ENCODE measurements around the gene CDKL4. TPM values are rescaled to one million over a fixed set of nuclear protein-coding genes. Genes with fewer than 3 reads are reported as not detected.

CDKL4 gene
- total RNA-seq, 3 donors from 2014 or later, result 0.33 to 2.6 TPM; not detected in 1

DNA sequence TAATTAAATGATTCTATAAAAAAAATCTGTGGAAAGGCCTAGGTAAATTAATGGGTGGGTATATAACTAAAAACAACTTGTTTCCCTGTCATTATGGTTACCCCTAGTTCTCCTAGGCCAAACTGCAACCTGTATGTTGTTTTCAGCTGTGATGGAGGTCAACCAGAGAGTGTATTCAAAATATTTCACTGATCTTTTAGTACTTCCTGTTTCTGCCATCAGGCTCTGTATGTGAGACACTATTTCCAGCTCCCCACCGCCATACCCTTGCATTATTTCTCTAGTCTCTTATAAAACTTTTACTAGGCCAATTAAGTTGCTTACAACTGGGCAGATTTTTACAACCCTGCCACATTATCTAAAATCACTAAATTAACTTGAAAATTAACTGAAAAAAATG is 21.0 kb upstream of the CDKL4 start:
- TF ChIP-seq, protein P1, sequence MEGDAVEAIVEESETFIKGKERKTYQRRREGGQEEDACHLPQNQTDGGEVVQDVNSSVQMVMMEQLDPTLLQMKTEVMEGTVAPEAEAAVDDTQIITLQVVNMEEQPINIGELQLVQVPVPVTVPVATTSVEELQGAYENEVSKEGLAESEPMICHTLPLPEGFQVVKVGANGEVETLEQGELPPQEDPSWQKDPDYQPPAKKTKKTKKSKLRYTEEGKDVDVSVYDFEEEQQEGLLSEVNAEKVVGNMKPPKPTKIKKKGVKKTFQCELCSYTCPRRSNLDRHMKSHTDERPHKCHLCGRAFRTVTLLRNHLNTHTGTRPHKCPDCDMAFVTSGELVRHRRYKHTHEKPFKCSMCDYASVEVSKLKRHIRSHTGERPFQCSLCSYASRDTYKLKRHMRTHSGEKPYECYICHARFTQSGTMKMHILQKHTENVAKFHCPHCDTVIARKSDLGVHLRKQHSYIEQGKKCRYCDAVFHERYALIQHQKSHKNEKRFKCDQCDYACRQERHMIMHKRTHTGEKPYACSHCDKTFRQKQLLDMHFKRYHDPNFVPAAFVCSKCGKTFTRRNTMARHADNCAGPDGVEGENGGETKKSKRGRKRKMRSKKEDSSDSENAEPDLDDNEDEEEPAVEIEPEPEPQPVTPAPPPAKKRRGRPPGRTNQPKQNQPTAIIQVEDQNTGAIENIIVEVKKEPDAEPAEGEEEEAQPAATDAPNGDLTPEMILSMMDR (IDR thresholded peaks at IDR 0.05), result no peak
- TF ChIP-seq POLR2A (IDR thresholded peaks at IDR 0.05) (no peak), POLR2AphosphoS5 (IDR thresholded peaks at IDR 0.05) (no peak)
- DNase-seq (ENCODE audit: low spot score in 2 of 2), result no peak
- no peaks in the 10 kb centered on the region for H3K4me1 ChIP-seq
- no peaks in the 10 kb centered on the region for H3K36me3 ChIP-seq
- intact Hi-C loops (cut with DNase I; ENCODE audit: low total_unique reads), result no loop called here
- no peaks in the 10 kb centered on the region for H3K9me3 ChIP-seq
- H3K27me3 ChIP-seq, result no peaks in the 10 kb centered on the region
- no peak overlapping the region for H3K4me3 ChIP-seq
- no peak overlapping the region for H3K27ac ChIP-seq

DNA sequence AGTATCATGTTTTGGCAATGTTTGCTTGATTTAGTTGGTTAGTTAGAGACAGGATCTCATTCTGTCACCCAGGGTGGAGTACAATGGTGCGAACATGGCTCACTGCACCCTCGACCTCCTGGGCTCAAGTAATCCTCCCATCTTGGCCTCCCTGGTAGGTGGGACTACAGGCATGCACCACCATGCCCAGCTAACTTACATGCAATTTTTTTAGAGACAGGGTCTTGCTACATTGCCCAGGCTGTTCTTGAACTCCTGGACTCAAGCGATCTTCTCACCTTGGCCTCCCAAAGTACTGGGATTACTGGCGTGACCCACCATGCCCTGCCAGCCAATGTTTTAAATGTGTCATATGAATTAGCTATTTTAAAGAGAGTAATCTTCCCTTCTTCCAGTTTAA is 16.3 kb upstream of the CDKL4 start:
- Histone ChIP-seq H3K27me3 (no peaks in the 10 kb centered on the region), H3K4me3 (no peak overlapping the region), H3K4me1 (no peaks in the 10 kb centered on the region), H3K9me3 (no peaks in the 10 kb centered on the region), H3K27ac (no peak overlapping the region), H3K36me3 (no peaks in the 10 kb centered on the region)
- TF ChIP-seq POLR2A (IDR thresholded peaks at IDR 0.05), result no peak
- TF ChIP-seq, protein P1 (IDR thresholded peaks at IDR 0.05), result no peak
- TF ChIP-seq POLR2AphosphoS5 (IDR thresholded peaks at IDR 0.05), result no peak
- DNase-seq (ENCODE audit: low spot score in 2 of 2), result no peak
- intact Hi-C loops (cut with DNase I; ENCODE audit: low total_unique reads), result no loop called here

DNA sequence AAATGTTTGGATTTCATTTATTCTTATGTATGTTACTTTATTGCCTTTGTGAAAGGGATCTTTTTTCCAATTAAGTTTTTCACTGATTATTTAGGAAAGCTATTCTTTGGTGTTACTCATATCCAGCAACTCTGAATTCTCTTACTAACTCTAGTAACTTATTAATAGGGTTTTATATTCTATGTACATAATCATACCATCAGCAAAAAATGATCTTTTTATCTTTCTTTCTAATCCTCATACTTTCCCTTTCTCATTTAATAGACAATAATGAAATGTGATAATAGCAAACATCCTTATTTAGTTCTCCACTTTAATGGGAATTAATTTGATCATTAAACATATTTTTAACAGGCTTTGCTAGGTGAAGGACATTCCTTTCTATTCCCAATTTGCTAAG is 12.3 kb upstream of the CDKL4 start:
- H3K36me3 ChIP-seq, result no peaks in the 10 kb centered on the region
- no peaks in the 10 kb centered on the region for H3K4me1 ChIP-seq
- intact Hi-C loops (cut with DNase I; ENCODE audit: low total_unique reads), result no loop called here
- DNase-seq (ENCODE audit: low spot score in 2 of 2), result no peak
- H3K27me3 ChIP-seq, result no peaks in the 10 kb centered on the region
- H3K27ac ChIP-seq, result no peak overlapping the region
- H3K9me3 ChIP-seq, result no peaks in the 10 kb centered on the region
- H3K4me3 ChIP-seq, result no peak overlapping the region
- TF ChIP-seq, protein P1 (IDR thresholded peaks at IDR 0.05), result no peak
- TF ChIP-seq POLR2AphosphoS5 (IDR thresholded peaks at IDR 0.05) (no peak), POLR2A (IDR thresholded peaks at IDR 0.05) (no peak)

DNA sequence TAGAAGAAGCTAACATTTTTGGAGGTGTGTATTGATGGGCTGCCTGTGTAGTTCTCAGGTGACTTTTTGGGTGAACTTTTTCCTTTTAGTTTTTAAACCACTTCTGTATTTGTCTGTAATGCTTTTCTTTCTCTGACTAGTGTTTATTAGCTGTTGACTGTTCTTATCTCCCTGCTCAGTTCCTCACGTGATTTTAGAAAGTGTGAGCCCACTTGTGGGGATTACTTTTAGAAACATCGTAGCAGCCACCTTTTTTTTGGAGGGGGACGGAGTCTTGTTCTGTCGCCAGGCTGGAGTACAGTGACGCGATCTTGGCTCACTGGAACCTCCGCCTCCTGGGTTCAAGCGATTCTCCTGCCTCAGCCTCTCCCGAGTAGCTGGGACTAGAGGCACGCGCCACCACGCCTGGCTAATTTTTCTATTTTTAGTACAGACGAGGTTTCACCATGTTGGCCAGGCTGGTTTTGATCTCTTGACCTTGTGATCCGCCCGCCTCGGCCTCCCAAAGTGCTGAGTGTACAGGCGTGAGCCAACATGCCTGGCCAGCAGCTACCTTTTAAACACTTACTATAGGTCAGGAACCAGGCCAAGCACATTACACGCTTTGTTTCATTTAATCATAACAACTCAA is 9.2 kb upstream of the CDKL4 start:
- H3K4me1 ChIP-seq, result no peaks in the 10 kb centered on the region
- intact Hi-C loops (cut with DNase I; ENCODE audit: low total_unique reads), result no loop called here
- DNase-seq (ENCODE audit: low spot score in 2 of 2), result no peak
- H3K27ac ChIP-seq, result no peak overlapping the region
- H3K4me3 ChIP-seq, result no peak overlapping the region
- TF ChIP-seq POLR2A (IDR thresholded peaks at IDR 0.05), result no peak
- TF ChIP-seq POLR2AphosphoS5 (IDR thresholded peaks at IDR 0.05), result no peak
- TF ChIP-seq, protein P1 (IDR thresholded peaks at IDR 0.05), result no peak
- no peaks in the 10 kb centered on the region for H3K9me3 ChIP-seq
- no peaks in the 10 kb centered on the region for H3K27me3 ChIP-seq
- peaks cover 3% of the 10 kb centered on the region for H3K36me3 ChIP-seq

DNA sequence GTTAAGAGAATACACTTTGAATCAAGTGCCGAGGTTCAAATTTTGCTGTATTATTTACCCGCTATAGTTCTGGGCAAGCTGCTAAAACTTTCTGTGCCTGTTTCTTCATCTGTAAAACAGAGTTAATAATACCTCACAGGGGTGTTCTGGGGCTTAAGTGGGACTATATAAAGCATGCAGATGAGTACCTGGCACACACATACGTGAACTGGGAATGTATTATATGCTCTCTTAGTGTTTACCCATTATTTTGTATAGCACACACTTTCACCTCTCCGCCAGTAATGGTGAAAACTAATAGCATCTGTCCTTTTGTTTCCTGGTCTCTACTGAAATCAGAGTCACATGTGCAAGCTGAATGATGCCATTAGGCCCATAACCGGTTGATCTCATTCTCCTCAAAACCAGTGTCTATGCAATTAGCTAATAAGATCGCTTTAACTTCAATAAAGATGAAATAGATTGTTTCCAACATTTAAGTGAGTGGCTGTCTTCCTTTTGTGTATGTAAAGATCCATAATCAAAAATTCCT is 3.8 kb upstream of the CDKL4 start:
- Histone ChIP-seq H3K27me3 (no peaks in the 10 kb centered on the region), H3K4me3 (no peak overlapping the region), H3K27ac (no peak overlapping the region), H3K36me3 (peaks cover 3% of the 10 kb centered on the region), H3K4me1 (no peaks in the 10 kb centered on the region), H3K9me3 (no peaks in the 10 kb centered on the region)
- DNase-seq (ENCODE audit: low spot score in 2 of 2), result no peak
- TF ChIP-seq, protein P1 (IDR thresholded peaks at IDR 0.05), result no peak
- TF ChIP-seq POLR2AphosphoS5 (IDR thresholded peaks at IDR 0.05) (no peak), POLR2A (IDR thresholded peaks at IDR 0.05) (no peak)
- intact Hi-C loops (cut with DNase I; ENCODE audit: low total_unique reads), result no loop called here
